GM10266 (cell line): ENCODE measurements around the gene TMEM132A.

Experiments used
- DNase-seq: peaks from one replicate; pipeline ENCODE4 v3.0.0; 2012; ENCODE audit errors: extremely low spot score
- CTCF ChIP-seq: IDR thresholded peaks from 2 replicates; pipeline ENCODE4 v1.5.1; 2012; ENCODE audit warnings: mild to moderate bottlenecking, low read depth; ENCODE audit not compliant: control insufficient read depth, insufficient read depth; ENCODE audit errors: missing control alignments

TMEM132A gene

DNA sequence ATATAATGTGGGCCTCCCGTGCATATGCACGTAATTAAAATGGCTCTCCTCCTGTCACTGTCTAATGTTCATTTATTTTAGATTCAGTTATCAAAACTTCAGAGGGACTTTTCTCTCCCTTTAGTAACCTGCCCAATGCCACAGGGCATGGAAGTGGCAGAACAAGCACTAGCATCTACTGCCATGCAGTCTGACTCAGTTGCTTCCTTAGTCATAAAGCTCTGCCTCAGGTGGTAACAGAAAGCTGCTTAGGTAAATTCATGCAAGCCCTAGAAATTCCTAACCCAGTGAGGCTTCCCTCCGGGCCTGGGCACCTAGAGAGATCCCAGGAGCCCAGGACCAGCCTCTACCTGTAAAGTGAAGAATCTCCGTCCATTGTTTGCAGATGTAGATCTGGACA, 26.8 kb upstream of the TMEM132A start:
- no peak for DNase-seq
- no peak for TF ChIP-seq CTCF

DNA sequence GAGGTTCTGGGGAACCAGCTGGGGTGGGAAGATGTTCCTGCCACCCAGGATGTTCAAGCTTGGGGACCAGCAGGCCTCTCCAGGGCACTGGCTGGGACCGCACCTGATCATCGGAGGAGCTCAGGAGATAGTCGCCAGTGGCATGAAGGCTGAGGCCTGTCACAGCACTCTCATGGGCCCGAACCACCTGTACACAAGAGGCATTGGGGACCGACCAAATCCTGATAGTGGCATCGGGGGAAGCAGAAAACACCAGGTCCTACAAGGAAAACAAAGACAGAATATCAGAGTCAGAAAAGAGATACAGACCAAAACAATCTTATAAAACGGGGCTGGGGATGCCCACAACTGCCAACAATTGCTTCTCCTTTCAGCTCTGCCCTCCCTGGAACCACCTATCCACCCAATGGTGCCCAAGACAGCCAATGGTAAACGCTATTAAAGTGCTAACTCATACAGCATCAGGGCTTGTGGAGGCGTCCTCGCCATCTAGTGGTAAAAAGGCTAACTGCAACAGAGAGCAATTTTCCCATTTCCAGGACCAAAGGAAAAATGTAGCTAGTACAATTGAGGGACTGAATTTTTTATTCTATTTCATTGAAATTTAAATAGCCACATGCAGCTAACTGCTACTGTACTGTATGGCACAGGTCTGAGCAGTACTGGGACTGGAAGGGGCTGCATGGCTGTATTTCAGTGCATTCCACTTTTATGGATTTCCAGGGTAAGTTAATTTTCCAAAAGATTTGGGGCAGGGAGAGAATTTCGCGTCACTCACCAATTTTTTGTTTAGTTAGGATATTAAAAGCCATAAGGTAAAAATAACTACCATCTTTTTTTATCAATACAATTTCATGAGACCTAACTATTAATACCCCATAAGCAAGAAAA, 25.0 kb upstream of the TMEM132A start:
- TF ChIP-seq CTCF, result peak; percentile 94
- DNase-seq, result peak; percentile 47

DNA sequence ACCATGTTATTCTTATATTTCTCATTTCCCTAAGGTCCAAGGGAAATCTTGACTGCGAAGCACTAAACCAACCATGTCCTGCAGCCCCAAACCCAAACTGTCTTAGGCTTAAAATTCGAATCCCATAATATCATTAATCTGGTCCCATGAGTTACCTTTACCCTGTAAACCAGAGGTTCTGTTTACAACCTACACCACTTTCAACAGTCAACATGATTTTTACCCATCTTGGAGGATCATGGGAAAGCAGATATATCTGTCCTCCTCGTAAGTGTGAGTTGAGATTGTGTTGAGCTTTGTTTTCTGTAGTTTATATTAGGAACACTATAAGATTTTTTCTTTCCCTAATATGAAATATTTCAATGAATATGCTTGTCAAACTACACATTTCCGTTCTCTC, 24.3 kb upstream of the TMEM132A start:
- DNase-seq, result no peak
- peak; percentile 4 for TF ChIP-seq CTCF

DNA sequence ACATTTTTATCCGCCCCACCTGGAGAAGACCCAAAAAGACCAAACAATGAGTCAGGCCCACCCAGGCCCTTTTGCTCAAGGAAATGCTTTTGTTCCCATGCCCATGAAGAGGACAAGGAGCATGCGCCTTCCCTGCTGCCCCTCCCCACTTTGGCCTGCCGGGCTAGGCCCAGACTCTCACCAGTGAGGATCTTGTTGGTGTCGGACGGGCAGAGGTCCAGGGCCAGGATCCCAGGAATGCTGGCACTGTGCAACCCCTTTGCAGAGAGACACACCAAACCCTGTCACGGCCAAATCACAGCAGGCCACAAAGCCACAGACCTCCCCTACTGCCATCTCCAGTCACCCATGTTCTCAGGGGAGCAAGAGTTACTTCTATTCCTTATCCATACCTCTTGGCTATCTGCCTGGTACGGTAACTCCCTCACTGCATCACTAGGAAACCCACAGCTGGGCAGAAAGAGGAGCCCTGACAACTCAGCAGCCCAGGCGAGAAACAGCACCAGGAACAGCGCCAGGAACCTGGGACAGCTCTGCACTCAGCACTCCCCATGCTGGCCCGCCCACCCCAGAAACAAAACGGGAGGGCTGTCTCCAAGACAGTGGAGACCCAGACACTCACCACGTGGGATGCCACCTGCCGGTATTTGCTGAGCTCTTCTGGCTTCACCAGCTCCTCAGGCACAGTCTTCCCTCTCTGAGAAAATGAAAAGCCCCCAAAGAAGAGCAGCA, 23.4 kb upstream of the TMEM132A start:
- TF ChIP-seq CTCF, result no peak

DNA sequence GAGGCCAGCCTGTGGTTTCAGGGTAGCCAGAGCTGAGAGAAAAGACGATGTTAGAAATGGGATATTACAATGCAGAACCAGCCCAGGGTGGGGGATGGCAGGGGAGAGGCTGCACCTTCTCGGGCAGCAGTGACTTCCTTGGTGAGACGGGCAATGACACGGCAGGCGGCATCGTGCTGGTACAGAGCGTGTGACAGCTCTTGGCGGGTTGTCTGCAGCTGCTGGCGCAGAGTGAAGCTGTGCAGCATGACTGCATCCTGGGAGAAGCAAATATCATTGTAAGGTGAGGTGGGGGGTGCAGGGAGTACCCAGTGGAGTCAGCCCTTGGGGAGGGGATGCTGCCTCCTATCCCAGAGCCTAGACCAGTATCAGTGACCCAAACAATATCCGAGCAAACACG, 21.6 kb upstream of the TMEM132A start:
- no peak for DNase-seq
- TF ChIP-seq CTCF, result no peak

More for the DNA sequence above, 23.4 kb upstream of the TMEM132A start:
- DNase-seq, result no peak

GRCh38 chr11:60905047-60905446, 19.2 kb upstream of the TMEM132A start:
- DNase-seq, result no peak
- no peak for TF ChIP-seq CTCF

DNA sequence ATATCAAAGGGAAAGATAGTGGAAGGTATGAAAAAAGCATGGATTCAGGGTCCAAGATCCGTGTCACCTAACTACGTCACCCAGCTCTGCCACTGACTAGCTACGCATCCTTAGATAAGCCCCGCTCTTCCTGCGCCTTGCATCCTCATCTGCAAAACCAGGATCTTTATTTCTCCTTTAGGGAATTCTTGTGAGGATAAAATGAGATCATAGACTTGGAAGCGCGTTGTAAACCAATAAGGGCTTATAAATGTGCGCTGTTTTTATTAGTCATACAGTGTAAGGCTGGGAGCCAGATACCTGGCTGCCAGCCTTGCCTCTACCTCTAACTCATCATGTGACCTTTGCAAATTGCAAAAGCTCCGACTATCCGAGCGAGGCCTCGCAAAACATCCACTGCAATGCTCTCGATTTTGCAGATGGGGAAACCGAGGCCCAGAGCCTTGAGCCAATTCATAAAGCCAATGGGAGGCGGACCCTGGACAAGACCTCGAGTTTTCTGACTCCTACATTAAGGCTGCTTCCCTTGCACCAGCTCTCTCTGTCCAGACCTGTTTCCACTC, 18.6 kb upstream of the TMEM132A start:
- TF ChIP-seq CTCF, result no peak
- DNase-seq, result no peak
